ENCODE results near the gene LBP. TPM values are rescaled to one million over a fixed set of nuclear protein-coding genes. Genes with fewer than 3 reads are reported as not detected.
"Not testable (repeated sequence)": the region's sequence is repeated elsewhere in the genome, so short reads cannot be mapped to it uniquely, and the experiment has no call there.

LBP gene
- total and polyA plus RNA-seq, 2 experiments from 2014 or later: not detected

DNA sequence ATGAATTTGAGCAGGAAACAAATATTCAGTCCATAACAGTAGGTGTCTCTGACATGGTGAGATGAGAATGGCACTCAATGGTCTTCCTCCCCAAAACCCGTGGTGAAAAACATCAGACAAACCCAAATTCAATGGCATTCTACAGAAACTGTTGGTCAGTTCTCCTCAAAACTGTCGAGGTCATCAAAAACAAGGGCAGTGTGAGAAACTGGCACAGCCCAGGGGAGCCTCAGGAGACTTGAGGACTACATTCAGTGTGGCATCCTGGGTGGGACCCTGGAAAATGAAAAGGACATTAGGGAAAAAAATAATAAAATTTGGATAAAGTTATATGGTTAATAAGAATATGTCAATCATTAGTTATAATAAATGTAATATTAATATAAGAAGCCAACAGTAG, 40.6 kb downstream of the LBP start:
- Histone ChIP-seq H3K27me3 (no peaks in the 10 kb centered on the region), H3K4me1 (ENCODE audit: low read depth) (no peaks in the 10 kb centered on the region), H3K9me3 (ENCODE audit: low read depth) (no peaks in the 10 kb centered on the region), H3K4me3 (no peak overlapping the region), H3K36me3 (no peaks in the 10 kb centered on the region), H3K27ac (no peak overlapping the region)
- DNase-seq (ENCODE audit: low read depth in 1 of 2, low spot score in 1 of 2): no peak
- TF ChIP-seq, protein P1, sequence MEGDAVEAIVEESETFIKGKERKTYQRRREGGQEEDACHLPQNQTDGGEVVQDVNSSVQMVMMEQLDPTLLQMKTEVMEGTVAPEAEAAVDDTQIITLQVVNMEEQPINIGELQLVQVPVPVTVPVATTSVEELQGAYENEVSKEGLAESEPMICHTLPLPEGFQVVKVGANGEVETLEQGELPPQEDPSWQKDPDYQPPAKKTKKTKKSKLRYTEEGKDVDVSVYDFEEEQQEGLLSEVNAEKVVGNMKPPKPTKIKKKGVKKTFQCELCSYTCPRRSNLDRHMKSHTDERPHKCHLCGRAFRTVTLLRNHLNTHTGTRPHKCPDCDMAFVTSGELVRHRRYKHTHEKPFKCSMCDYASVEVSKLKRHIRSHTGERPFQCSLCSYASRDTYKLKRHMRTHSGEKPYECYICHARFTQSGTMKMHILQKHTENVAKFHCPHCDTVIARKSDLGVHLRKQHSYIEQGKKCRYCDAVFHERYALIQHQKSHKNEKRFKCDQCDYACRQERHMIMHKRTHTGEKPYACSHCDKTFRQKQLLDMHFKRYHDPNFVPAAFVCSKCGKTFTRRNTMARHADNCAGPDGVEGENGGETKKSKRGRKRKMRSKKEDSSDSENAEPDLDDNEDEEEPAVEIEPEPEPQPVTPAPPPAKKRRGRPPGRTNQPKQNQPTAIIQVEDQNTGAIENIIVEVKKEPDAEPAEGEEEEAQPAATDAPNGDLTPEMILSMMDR (IDR thresholded peaks at IDR 0.05; ENCODE audit: low read depth, low read length): no peak

DNA sequence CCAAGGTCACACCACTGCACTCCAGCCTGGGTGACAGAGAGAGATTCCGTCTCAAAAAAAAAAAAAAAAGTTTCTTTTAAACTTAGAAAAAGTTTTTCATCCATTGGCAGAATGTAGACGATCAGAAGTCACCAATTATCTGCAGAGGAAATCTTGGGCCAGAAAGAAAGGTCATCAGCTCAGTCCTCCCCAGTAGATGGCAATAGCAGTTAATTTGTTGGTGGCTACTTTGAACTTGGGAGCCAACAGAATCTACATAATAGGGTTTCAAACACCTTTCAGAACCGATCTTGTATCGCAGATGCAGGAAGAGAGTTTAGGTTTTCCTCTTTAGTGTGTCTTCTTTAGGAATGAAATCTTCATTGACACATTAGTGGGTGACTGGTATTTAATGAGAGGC, 41.7 kb downstream of the LBP start:
- H3K36me3 ChIP-seq: no peaks in the 10 kb centered on the region
- no peak overlapping the region for H3K4me3 ChIP-seq
- TF ChIP-seq, protein P1 (IDR thresholded peaks at IDR 0.05; ENCODE audit: low read depth, low read length): no peak
- no peak overlapping the region for H3K27ac ChIP-seq
- DNase-seq (ENCODE audit: low read depth in 1 of 2, low spot score in 1 of 2): no peak
- H3K27me3 ChIP-seq: no peaks in the 10 kb centered on the region
- no peaks in the 10 kb centered on the region for H3K4me1 ChIP-seq (ENCODE audit: low read depth)
- no peaks in the 10 kb centered on the region for H3K9me3 ChIP-seq (ENCODE audit: low read depth)

DNA sequence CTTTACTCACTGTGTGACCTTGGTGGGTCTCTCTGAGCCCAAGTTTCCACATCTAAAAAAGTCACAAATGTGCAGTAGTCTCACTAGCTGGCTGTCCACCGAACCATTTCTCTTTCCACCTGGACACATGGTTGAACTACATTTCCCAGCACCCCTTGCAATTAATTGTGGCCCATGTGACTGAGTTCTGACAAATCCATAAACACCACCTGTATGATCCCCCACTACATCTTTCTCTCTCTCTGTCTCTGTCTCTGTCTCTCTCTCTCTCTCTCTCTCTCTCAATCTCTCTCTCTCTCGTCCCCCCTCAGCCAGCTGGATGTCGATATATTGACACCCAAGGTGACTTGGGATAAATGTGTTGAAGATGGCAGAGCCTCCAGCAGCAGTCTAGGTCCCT, 46.1 kb downstream of the LBP start:
- Histone ChIP-seq H3K4me3 (no peak overlapping the region), H3K36me3 (no peaks in the 10 kb centered on the region), H3K27me3 (no peaks in the 10 kb centered on the region), H3K27ac (no peak overlapping the region), H3K4me1 (ENCODE audit: low read depth) (no peaks in the 10 kb centered on the region), H3K9me3 (ENCODE audit: low read depth) (no peaks in the 10 kb centered on the region)
- TF ChIP-seq, protein P1 (IDR thresholded peaks at IDR 0.05; ENCODE audit: low read depth, low read length): no peak
- DNase-seq (ENCODE audit: low read depth in 1 of 2, low spot score in 1 of 2): no peak

DNA sequence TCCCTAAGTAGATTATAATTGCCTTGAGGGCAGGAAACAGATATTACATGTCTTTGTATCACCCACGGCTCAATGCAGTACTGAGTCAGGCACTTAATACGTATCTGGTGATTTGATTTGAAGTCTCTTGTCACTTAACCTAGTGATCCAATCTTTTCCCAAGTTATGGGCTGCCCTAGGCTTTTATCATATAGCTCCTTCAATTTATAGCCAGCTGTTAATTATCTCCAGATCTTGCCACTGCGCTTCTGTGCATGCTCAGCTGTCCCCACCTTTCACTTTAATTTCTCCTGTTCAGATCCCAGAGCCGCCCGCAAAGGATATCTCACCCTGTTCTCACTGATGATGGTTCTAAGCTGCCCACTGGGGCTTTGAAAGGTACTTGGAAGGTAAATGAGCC, 47.0 kb downstream of the LBP start:
- TF ChIP-seq, protein P1 (IDR thresholded peaks at IDR 0.05; ENCODE audit: low read depth, low read length): no peak
- no peaks in the 10 kb centered on the region for H3K9me3 ChIP-seq (ENCODE audit: low read depth)
- no peak for DNase-seq (ENCODE audit: low read depth in 1 of 2, low spot score in 1 of 2)

DNA sequence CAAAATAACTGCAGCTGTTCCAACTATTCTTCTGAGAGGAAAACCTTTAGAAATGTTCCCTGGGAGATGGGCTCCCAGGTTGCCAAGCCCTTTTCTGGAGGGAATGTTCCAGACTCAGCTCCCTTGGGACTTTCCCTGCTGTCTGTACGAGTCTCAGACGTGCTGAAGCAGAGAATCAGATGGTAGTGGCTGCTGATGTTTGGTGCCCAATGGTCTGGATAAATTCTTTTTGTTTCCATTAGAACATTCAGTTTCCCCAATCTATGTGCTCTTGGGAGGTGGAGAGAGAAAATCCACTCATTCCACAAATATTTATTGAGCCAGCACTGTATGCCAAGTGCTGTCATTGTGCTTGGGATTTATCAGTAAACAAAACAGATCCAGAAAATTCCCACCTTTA, 48.9 kb downstream of the LBP start:
- DNase-seq (ENCODE audit: low read depth in 1 of 2, low spot score in 1 of 2): peak in 1 of 2 donors; percentile 58
- Histone ChIP-seq H3K27me3 (no peaks in the 10 kb centered on the region), H3K36me3 (no peaks in the 10 kb centered on the region), H3K9me3 (ENCODE audit: low read depth) (no peaks in the 10 kb centered on the region), H3K4me1 (ENCODE audit: low read depth) (no peaks in the 10 kb centered on the region), H3K4me3 (no peak overlapping the region), H3K27ac (no peak overlapping the region)
- TF ChIP-seq, protein P1 (IDR thresholded peaks at IDR 0.05; ENCODE audit: low read depth, low read length): no peak

More for the DNA sequence above, 47.0 kb downstream of the LBP start:
- Histone ChIP-seq H3K4me3 (no peak overlapping the region), H3K4me1 (ENCODE audit: low read depth) (no peaks in the 10 kb centered on the region), H3K36me3 (no peaks in the 10 kb centered on the region), H3K27me3 (no peaks in the 10 kb centered on the region), H3K27ac (no peak overlapping the region)

DNA sequence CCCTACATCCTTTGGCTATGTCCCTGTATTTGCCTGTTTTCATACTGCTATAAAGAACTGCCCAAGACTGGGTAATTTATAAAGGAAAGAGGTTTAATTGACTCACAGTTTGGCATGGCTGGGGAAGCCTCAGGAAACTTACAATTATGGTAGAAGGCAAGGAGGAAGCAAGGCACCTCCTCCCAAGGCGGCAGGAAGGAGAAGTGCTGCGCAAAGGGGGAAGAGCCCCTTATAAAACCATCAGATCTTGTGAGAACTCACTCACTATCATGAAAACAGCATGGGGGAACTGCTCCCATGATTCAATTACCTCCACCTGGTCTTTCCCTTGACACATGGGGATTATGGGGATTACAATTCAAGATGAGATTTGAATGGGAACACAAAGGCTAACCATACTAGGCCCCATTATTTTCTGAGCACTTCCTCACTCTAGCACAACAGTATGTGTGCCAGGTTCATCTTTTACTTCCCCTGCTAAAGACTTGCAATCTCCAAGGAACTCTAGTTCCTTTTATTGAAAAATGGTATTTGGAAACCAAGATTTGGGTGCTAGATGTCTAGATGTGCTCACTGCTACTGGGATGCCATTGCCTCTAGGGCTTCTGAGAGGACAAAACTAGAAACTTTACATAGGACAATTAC, 49.6 kb downstream of the LBP start:
- DNase-seq (ENCODE audit: low read depth in 1 of 2, low spot score in 1 of 2); H3K9me3 ChIP-seq (ENCODE audit: low read depth); H3K36me3 ChIP-seq; H3K4me1 ChIP-seq (ENCODE audit: low read depth); H3K27me3 ChIP-seq; H3K27ac ChIP-seq; H3K4me3 ChIP-seq: not testable (repeated sequence)

Measured in cardiac muscle cell (in vitro differentiated cells and primary cell).